Left ventricle myocardium inferior (tissue), 1 donor: ENCODE data around the gene ATP6V0B. TPM values are rescaled to one million over a fixed set of nuclear protein-coding genes. Genes with fewer than 3 reads are reported as not detected.

Experiments used
- DNase-seq: peaks from one replicate; pipeline ENCODE4 v3.0.0-alpha.2; 2020
- H3K27ac ChIP-seq: fragments of 200-600 bp; replicated peaks from 2 replicates; pipeline ENCODE4 v1.8.0; 2021
- H3K27me3 ChIP-seq: fragments of 200-600 bp; 2 replicates; pipeline ENCODE4 v1.8.0; 2021; ENCODE audit warnings: low read depth
- H3K36me3 ChIP-seq: fragments of 200-600 bp; 2 replicates; pipeline ENCODE4 v1.8.0; 2021
- H3K4me1 ChIP-seq: fragments of 200-600 bp; 2 replicates; pipeline ENCODE4 v1.8.0; 2021
- H3K4me3 ChIP-seq: fragments of 200-600 bp; 2 replicates; pipeline ENCODE4 v1.8.0; 2021; ENCODE audit warnings: mild to moderate bottlenecking, moderate library complexity
- H3K9me3 ChIP-seq: fragments of 200-600 bp; replicated peaks from 2 replicates; pipeline ENCODE4 v1.8.0; 2021
- CTCF ChIP-seq: fragments of 200-600 bp; IDR thresholded peaks from 2 replicates; pipeline ENCODE4 v1.8.0; 2021; ENCODE audit warnings: antibody characterized with exemption, mild to moderate bottlenecking, borderline replicate concordance
- intact Hi-C: fragments of 100-400 bp; cut with micrococcal nuclease; formaldehyde crosslinking; loops from one replicate; pipeline ENCODE4 v1.11.0; 2022
- total RNA-seq: library from RNA; stranded (reverse); fragmentation: NEBNext Ultra II Directional; extraction: Animal tissue kit (Norgen Biotek cat#: 25700); gene quantifications from one replicate; pipeline ENCODE4 v1.2.1, GENCODE V29; 2021
- donor health status: DM: no; HTN: yes; CAD: no; lungs with severe emphysema.

Gene ATP6V0B
- total RNA-seq, 1 donor from 2014 or later = 80.6 TPM

GRCh38 chr1:43981135-43981491 is 6.4 kb downstream of the ATP6V0B start:
- intact Hi-C loops = no loop called here
- H3K4me1 ChIP-seq = peaks cover 40% of the 10 kb centered on the region
- no peak for TF ChIP-seq CTCF
- no peaks in the 10 kb centered on the region for H3K27me3 ChIP-seq
- no peak for DNase-seq
- H3K36me3 ChIP-seq = peaks cover 26% of the 10 kb centered on the region
- no peak overlapping the region for H3K27ac ChIP-seq
- no peak overlapping the region for H3K4me3 ChIP-seq
- no peaks in the 10 kb centered on the region for H3K9me3 ChIP-seq

- Histone ChIP-seq H3K4me3 (no peak overlapping the region), H3K4me1 (peaks cover 35% of the 10 kb centered on the region), H3K27me3 (no peaks in the 10 kb centered on the region), H3K27ac (no peak overlapping the region), H3K36me3 (peaks cover 21% of the 10 kb centered on the region), H3K9me3 (no peaks in the 10 kb centered on the region)
- intact Hi-C loops = no loop called here
- no peak for DNase-seq
- no peak for TF ChIP-seq CTCF
Observed at GRCh38 chr1:43981636-43982035, 6.9 kb downstream of the ATP6V0B start.

GRCh38 chr1:43982241-43982640 is 7.5 kb downstream of the ATP6V0B start:
- H3K4me1 ChIP-seq = peaks cover 29% of the 10 kb centered on the region
- H3K36me3 ChIP-seq = peaks cover 15% of the 10 kb centered on the region
- no peaks in the 10 kb centered on the region for H3K9me3 ChIP-seq
- intact Hi-C loops = no loop called here
- no peak overlapping the region for H3K27ac ChIP-seq
- H3K4me3 ChIP-seq = no peak overlapping the region
- TF ChIP-seq CTCF = no peak
- H3K27me3 ChIP-seq = no peaks in the 10 kb centered on the region
- no peak for DNase-seq

- intact Hi-C loops = no loop called here
- Histone ChIP-seq H3K36me3 (peaks cover 9% of the 10 kb centered on the region), H3K4me1 (peaks cover 23% of the 10 kb centered on the region), H3K27me3 (no peaks in the 10 kb centered on the region), H3K4me3 (no peak overlapping the region), H3K9me3 (no peaks in the 10 kb centered on the region), H3K27ac (no peak overlapping the region)
- no peak for TF ChIP-seq CTCF
- DNase-seq = no peak
Observed at GRCh38 chr1:43982808-43983207, 8.0 kb downstream of the ATP6V0B start.

GRCh38 chr1:43983253-43983899 is 8.6 kb downstream of the ATP6V0B start:
- H3K4me3 ChIP-seq = no peak overlapping the region
- TF ChIP-seq CTCF = no peak
- H3K9me3 ChIP-seq = no peaks in the 10 kb centered on the region
- no peak for DNase-seq
- H3K36me3 ChIP-seq = peaks cover 4% of the 10 kb centered on the region
- H3K27ac ChIP-seq = no peak overlapping the region
- H3K4me1 ChIP-seq = peaks cover 18% of the 10 kb centered on the region
- intact Hi-C loops = no loop called here
- H3K27me3 ChIP-seq = no peaks in the 10 kb centered on the region
